HepG2 (cell line): ENCODE results near the gene KLK10. TPM values are rescaled to one million over a fixed set of nuclear protein-coding genes. Genes with fewer than 3 reads are reported as not detected.

Source experiments
- ATAC-seq: fragments of 200-7000 bp; cut with Tn5 transposase; 3 replicates; pipeline ENCODE4 v1.9.1; 2020; ENCODE audit warnings: mild to moderate bottlenecking, moderate library complexity
- BruUV-seq: library from RNA; stranded (reverse); fragments of 400-500 nt; replicated peaks from 2 replicates; lab custom pipeline; 2021; lab: Mats Ljungman, UMichigan
- CTCF ChIA-PET: fragments of 300-600 bp; formaldehyde crosslinking; extraction: SDS; loops from one replicate; lab custom pipeline; 2021; ENCODE audit warnings: low total read pairs, inconsistent platforms, low intra/inter-chr PET ratio; lab: Yijun Ruan, JAX
- POLR2A ChIA-PET: fragments of 350-600 bp; sonication (Branson Sonifier 250); formaldehyde crosslinking; loops from one replicate; lab custom pipeline; 2020; ENCODE audit warnings: antibody characterized with exemption, inconsistent platforms; lab: Yijun Ruan, JAX
- DNase-seq: peaks from one replicate; pipeline ENCODE4 v3.0.0-alpha.2; 2015; ENCODE audit warnings: low spot score
- FAIRE-seq: peaks from 3 replicates; lab custom pipeline; 2011; peaks lifted over from hg19 to GRCh38; lab: Jason Lieb, UNC
- H2AFZ ChIP-seq: one replicate; pipeline ENCODE4 v1.6.1; 2011; ENCODE audit warnings: low read length, inconsistent platforms
- H3K27ac ChIP-seq: fragments of 300-600 bp; 3 replicates; pipeline ENCODE4 v1.8.0; 2011; ENCODE audit warnings: mixed run types, mild to moderate bottlenecking, mixed read lengths, low read length, inconsistent platforms; ENCODE audit not compliant: insufficient read depth; ENCODE audit errors: extremely low read length
- H3K27me3 ChIP-seq, 2 experiments: fragments of 200-600 bp in 1 of 2; 2 replicates in 1 of 2; 3 replicates in 1 of 2; pipeline versions ENCODE4 v1.6.0 to v1.8.0; 2011; ENCODE audit warnings: low read length in 2 of 2, mild to moderate bottlenecking in 2 of 2, moderate library complexity in 2 of 2, inconsistent platforms in 1 of 2; ENCODE audit not compliant: insufficient read depth in 2 of 2, control insufficient read depth in 1 of 2
- H3K36me3 ChIP-seq, 2 experiments: fragments of 200-600 bp in 1 of 2; replicated peaks in 1 of 2; 2 replicates in 1 of 2; 3 replicates in 1 of 2; pipeline versions ENCODE4 v1.5.1 to v1.8.0; 2011; ENCODE audit warnings: low read length in 2 of 2, inconsistent platforms in 1 of 2; ENCODE audit not compliant: insufficient read depth in 2 of 2, control insufficient read depth in 1 of 2
- H3K4me1 ChIP-seq: 2 replicates; pipeline ENCODE4 v1.5.1; 2012; ENCODE audit warnings: low read length, inconsistent platforms; ENCODE audit not compliant: insufficient read depth
- H3K4me2 ChIP-seq: 2 replicates; pipeline ENCODE4 v1.6.0; 2011; ENCODE audit warnings: low read depth, low read length, inconsistent platforms
- H3K4me3 ChIP-seq, 3 experiments: fragments of 200-600 bp in 1 of 3; sonication (generic), shearing (Covaris generic) in 1 of 3; replicated peaks in 1 of 3; 2 replicates each; pipeline ENCODE4 v1.5.1; 2011 to 2016; ENCODE audit warnings: low read length in 3 of 3, inconsistent platforms in 2 of 3, low read depth in 2 of 3, mild to moderate bottlenecking in 2 of 3, control low read depth in 1 of 3, mixed read lengths in 1 of 3; ENCODE audit not compliant: insufficient read depth in 1 of 3
- H3K79me2 ChIP-seq: one replicate; pipeline ENCODE4 v1.6.1; 2011; ENCODE audit warnings: low read length, inconsistent platforms; ENCODE audit not compliant: insufficient read depth
- H3K9ac ChIP-seq: 2 replicates; pipeline ENCODE4 v1.6.0; 2011; ENCODE audit warnings: mild to moderate bottlenecking, low read depth, low read length, inconsistent platforms; ENCODE audit not compliant: insufficient read depth
- H3K9me3 ChIP-seq: 2 replicates; pipeline ENCODE4 v1.5.1; 2012; ENCODE audit warnings: mild to moderate bottlenecking, low read length
- H4K20me1 ChIP-seq: 2 replicates; pipeline ENCODE4 v1.6.0; 2011; ENCODE audit warnings: inconsistent platforms, mild to moderate bottlenecking, low read length, moderate library complexity; ENCODE audit not compliant: insufficient read depth
- ARID4A ChIP-seq: sonication (generic); formaldehyde crosslinking; IDR thresholded peaks from 2 replicates; pipeline ENCODE4 v1.5.0; 2020; ENCODE audit warnings: mild to moderate bottlenecking, missing genetic modification reagents, borderline replicate concordance
- ATF7-NPFF ChIP-seq: sonication (generic); formaldehyde crosslinking; IDR thresholded peaks from 2 replicates; pipeline ENCODE4 v1.8.1; 2023; ENCODE audit warnings: mild to moderate bottlenecking, low read depth, missing genetic modification reagents, moderate library complexity
- CEBPG ChIP-seq: IDR thresholded peaks from 2 replicates; pipeline ENCODE4 v1.6.1; 2016
- ETV6 ChIP-seq: sonication (generic); formaldehyde crosslinking; conservative IDR thresholded peaks from 2 replicates; pipeline ENCODE4 v1.4.0; 2020; ENCODE audit warnings: missing genetic modification reagents
- HMG20A ChIP-seq: IDR thresholded peaks from 2 replicates; pipeline ENCODE4 v1.6.1; 2016; ENCODE audit warnings: borderline replicate concordance
- MEF2D ChIP-seq: sonication (generic); formaldehyde crosslinking; IDR thresholded peaks from 2 replicates; pipeline ENCODE4 v1.5.1; 2020; ENCODE audit warnings: mild to moderate bottlenecking, missing genetic modification reagents
- MLLT10 ChIP-seq: sonication (generic); formaldehyde crosslinking; IDR thresholded peaks from 2 replicates; pipeline ENCODE4 v1.4.0; 2020; ENCODE audit warnings: missing genetic modification reagents
- PATZ1 ChIP-seq: sonication (generic); formaldehyde crosslinking; IDR thresholded peaks from 2 replicates; pipeline ENCODE4 v1.4.0; 2020; ENCODE audit warnings: missing genetic modification reagents
- SUZ12 ChIP-seq: fragments of 150-350 bp; IDR thresholded peaks from 2 replicates; pipeline ENCODE4 v1.6.1; 2014; ENCODE audit warnings: low read depth, low read length
- TEF ChIP-seq: sonication (generic); formaldehyde crosslinking; IDR thresholded peaks from 2 replicates; pipeline ENCODE4 v1.5.0; 2020; ENCODE audit warnings: missing genetic modification reagents
- ZBTB49 ChIP-seq: sonication (generic); formaldehyde crosslinking; IDR thresholded peaks from 2 replicates; pipeline ENCODE4 v1.4.0; 2020; ENCODE audit warnings: missing genetic modification reagents, borderline replicate concordance
- ZNF597 ChIP-seq: sonication (generic); formaldehyde crosslinking; IDR thresholded peaks from 2 replicates; pipeline ENCODE4 v1.5.0; 2020; ENCODE audit warnings: missing genetic modification reagents
- ZNF644 ChIP-seq: IDR thresholded peaks from 2 replicates; pipeline ENCODE4 v1.6.1; 2016; ENCODE audit warnings: low read depth
- ZSCAN29 ChIP-seq: sonication (generic); formaldehyde crosslinking; conservative IDR thresholded peaks from 2 replicates; pipeline ENCODE4 v1.4.0; 2020; ENCODE audit warnings: mild to moderate bottlenecking, missing genetic modification reagents
- WGBS: methylation state at CpG from one replicate; pipeline ENCODE4 v1.1.6; 2017; ENCODE audit warnings: low lambda C conversion rate; 5-methylcytosine and 5-hydroxymethylcytosine counted together
- in situ Hi-C: cut with HindIII; loops from 2 replicates; pipeline ENCODE4 v1.10.0; 2017; ENCODE audit warnings: low pct_unique_long_range_greater_than_20kb; ENCODE audit not compliant: extremely low pct_ligation_motif_present
- intact Hi-C: fragments of 100-400 bp; cut with micrococcal nuclease; formaldehyde crosslinking; loops from one replicate; pipeline ENCODE4 v1.10.0; 2022; ENCODE audit not compliant: unreplicated experiment
- polyA plus RNA-seq, 8 experiments: library from polyadenylated mRNA; depleted of rRNA in 3 of 8; stranded (reverse) in 7 of 8; unstranded in 1 of 8; fragments of >200 nt; fragmentation: Illumina TruSeq in 4 of 8; extraction: Trizol in 4 of 8; gene quantifications; 2 replicates each; pipeline versions ENCODE4 v1.2.1 to v1.2.3, GENCODE V29; 2011 to 2016; ENCODE audit warnings: low read depth in 4 of 8, missing spikeins in 1 of 8, mixed read lengths in 1 of 8; ENCODE audit not compliant: insufficient read depth in 1 of 8
- total RNA-seq, 5 experiments: library from RNA; depleted of rRNA; stranded (reverse); fragments of >200 nt; fragmentation: Illumina TruSeq; extraction: Trizol; gene quantifications; 2 replicates each; pipeline ENCODE4 v1.2.3, GENCODE V29; 2016; ENCODE audit warnings: low read depth in 1 of 5

The KLK10 gene
- total and polyA plus RNA-seq, 2 of the 13 experiments (the other 11 are each of a cell fraction or from before 2014, with no cell fraction given) = not detected

- Histone ChIP-seq H3K27me3 (peaks cover 14 to 47% of the 10 kb centered on the region in 2 experiments; a peak in 4 of 5 replicates), H3K27ac (no peak overlapping the region), H3K9me3 (no peaks in the 10 kb centered on the region), H3K9ac (no peak overlapping the region), H4K20me1 (no peaks in the 10 kb centered on the region), H3K36me3 (no peaks in the 10 kb centered on the region), H3K4me1 (no peaks in the 10 kb centered on the region), H3K79me2 (no peaks in the 10 kb centered on the region), H2AFZ (no peak overlapping the region), H3K4me2 (no peak overlapping the region), H3K4me3 (no peak overlapping the region)
- ChIA-PET CTCF (no interaction called here), POLR2A (no interaction called here)
- intact Hi-C loops (no loop called here), in situ Hi-C loops (no loop called here)
- under 1% methylated on average over 9 of the region's 14 CpGs for WGBS
- DNase-seq (no peak), ATAC-seq (no peak), FAIRE-seq (no peak)
- no TSS peak for BruUV-seq
- TF ChIP-seq ZNF597 (no peak), ZNF644 (CRISPR knock-in tag) (no peak), ZBTB49 (CRISPR knock-in tag) (no peak), ZSCAN29 (no peak), ATF7-NPFF (no peak), CEBPG (CRISPR knock-in tag) (no peak), SUZ12 (no peak), ARID4A (CRISPR knock-in tag) (no peak), MLLT10 (CRISPR knock-in tag) (no peak), PATZ1 (CRISPR knock-in tag) (no peak), HMG20A (CRISPR knock-in tag) (no peak), ETV6 (CRISPR knock-in tag) (no peak), MEF2D (CRISPR knock-in tag) (no peak), TEF (CRISPR knock-in tag) (no peak)
Observed at GRCh38 chr19:51027126-51027806, 7.8 kb upstream of the KLK10 start.
